Erythroblast (primary cell): ENCODE results near the gene FNBP1.

Source experiments
- DNase-seq, 2 experiments: peaks; one replicate each; lab custom pipeline; 2025; lab: John Stamatoyannopoulos, UW
- GATA1 ChIP-seq: IDR thresholded peaks from 2 replicates; pipeline ENCODE4 v1.6.1; 2011; ENCODE audit warnings: low read depth, mild to moderate bottlenecking, control low read depth, low read length, moderate library complexity
- POLR2A ChIP-seq: IDR thresholded peaks from 2 replicates; pipeline ENCODE4 v1.6.1; 2011; ENCODE audit warnings: mild to moderate bottlenecking, low read length

Gene FNBP1

DNA sequence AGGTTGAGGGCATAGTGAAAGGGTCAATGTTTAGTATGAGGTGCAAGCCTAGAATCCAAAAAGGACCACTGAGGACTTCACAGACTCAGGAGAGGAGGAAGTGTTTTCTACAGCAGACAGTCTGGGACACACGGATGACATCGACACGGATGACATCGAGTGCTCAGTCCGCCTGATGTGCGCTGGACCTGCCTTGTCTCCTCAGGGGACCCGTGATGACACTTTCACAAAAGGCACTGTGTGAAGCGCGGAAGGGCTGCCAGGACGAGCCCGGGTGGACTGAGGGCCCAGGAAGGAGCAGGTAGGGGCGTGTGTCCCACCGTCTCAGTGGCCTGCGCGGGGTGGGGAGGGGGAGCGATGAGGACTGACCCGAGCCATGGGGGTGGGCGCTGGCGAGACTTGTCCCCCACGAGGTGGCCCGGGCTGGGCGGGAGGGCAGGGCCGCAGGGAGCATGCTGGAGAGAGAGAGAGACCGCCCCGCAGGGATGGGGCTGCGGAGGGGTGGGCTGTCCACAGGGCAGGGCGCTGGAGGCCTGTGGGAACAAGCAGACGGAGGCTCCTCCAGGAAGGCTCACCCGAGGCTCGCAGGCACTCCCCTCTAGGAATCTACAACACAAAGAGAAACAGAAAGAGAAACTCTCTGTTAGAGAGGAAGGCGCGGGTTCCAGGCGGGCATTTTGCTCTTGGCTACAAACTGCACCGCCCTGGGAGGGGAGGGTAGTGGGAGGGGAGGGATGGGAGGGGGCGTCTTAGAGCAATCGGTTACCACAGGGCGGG is 152.9 kb downstream of the FNBP1 start:
- DNase-seq = peak; percentile 47 to 64
- TF ChIP-seq GATA1 = no peak
- no peak for TF ChIP-seq POLR2A

DNA sequence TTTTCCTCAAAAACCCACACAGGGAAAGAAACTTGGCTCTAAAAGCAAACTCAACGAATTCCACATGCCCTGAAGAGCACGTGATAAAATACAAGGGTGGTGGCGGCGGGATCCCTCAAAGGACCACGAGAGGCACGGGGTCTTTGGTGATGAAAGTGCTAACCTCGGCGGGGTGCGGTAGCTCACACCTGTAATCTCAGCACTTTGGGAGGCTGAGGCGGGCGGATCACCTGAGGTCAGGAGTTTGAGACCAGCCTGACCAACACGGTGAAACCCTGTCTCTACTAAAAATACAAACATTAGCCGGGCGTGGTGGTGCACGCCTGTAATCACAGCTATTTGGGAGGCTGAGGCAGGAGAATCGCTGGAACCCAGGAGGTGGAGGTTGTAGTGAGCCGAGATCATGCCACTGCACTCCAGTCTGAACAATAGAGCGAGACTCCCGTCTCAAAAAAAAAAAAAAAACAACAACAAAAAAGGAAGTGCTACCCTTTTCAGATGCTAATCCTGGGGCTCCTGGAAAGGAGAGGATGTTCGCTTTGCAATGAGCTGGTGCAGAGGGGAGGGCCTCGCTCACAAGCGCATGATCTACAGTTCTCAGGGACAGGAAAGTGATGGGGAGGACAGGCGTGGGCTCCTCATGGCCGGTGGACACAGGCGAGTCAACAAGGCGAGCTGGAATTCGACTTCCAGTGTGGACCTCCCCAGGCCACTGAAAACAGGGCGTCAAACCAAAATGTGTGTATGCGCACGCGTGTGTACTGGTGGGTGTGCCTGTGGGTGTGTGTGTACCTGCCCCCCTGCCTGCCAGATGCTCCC is 153.7 kb downstream of the FNBP1 start:
- DNase-seq = no peak
- TF ChIP-seq POLR2A (no peak), GATA1 (no peak)

DNA sequence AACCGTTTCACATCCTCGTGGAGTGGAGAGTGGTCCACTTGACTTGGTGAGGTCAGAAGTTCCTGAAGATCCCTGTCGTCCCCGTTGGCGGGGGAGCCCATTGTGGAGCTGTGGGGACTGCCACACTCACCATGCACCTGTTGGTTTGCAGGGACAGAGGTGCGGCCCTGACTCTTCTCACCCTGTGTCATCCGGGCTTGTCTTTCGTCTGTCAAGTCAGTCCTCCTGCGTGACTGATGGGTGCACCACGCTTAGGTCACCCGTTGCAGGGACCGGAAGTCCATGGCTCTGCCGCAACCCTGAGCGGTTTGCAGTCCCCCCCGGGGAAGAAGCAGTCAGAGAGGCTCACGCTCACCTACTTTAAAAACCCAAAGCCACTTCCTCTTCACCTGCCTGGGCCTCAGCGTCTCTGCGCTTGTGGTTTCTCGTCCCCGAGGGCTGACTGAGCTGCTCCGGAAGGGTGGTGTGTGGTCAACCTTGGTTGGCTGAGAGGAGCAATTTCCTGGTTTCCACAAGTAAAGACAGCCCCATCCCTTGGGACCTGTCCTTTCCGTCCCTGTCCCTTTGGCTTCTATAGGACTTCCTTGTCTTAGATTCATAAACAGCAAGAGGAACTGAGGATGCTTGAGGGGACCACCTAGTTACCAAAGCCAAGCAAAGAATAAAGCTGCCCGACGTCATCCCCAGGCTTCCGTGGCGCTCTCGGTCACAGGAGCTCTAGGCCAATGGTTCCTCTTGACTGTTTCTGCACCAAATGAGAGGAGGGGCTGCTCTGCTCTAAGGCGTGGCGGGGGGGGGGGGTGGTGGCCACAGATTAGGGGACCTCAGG is 154.5 kb downstream of the FNBP1 start:
- DNase-seq = peak; percentile 70 to 71
- TF ChIP-seq GATA1 (no peak), POLR2A (peak; percentile 32)

DNA sequence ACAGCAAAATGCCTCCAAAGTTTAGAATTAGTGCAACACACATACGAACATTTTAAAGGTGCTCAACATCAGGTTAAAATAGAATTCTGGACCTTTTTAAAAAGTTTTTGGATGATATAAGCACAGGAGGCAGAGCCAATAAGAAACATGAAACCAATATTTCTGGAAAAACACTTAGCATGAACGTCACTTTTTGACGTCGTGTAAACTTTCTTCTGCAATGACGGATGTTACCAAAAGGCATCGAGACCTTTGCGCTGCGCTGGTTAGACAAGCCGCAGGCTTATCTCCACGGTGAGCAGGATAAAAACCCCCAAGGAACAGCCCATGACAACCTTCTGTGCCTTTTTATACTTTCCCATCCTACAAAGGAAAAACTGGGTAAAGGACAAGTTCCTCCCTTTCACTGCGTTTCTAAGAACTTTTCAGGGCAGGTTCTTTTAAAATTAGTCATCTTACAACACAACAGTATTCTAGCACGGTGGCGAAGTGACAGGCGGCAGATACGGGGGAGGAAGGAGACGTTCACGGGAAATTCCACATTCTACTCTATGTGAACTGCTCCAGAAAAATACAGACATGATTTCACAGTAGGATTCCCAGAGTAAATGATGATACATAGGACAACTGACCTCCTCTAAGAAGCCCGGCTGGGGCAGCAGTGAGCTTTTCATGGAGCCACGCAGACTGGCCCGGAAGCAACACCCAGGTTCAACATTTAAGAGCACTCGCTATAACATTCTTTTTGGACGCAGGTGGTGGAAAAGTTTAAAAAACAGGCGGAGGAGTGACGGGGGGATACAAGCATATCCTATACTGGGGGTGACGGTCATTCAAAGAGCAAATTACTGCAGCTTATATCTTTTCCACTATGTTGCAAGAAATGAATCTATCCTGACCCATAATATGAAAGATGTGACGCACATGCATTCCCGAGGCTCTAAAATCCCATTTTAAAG is 155.4 kb downstream of the FNBP1 start:
- TF ChIP-seq GATA1 = no peak
- TF ChIP-seq POLR2A = peak; percentile 23
- DNase-seq = peak; percentile 70

DNA sequence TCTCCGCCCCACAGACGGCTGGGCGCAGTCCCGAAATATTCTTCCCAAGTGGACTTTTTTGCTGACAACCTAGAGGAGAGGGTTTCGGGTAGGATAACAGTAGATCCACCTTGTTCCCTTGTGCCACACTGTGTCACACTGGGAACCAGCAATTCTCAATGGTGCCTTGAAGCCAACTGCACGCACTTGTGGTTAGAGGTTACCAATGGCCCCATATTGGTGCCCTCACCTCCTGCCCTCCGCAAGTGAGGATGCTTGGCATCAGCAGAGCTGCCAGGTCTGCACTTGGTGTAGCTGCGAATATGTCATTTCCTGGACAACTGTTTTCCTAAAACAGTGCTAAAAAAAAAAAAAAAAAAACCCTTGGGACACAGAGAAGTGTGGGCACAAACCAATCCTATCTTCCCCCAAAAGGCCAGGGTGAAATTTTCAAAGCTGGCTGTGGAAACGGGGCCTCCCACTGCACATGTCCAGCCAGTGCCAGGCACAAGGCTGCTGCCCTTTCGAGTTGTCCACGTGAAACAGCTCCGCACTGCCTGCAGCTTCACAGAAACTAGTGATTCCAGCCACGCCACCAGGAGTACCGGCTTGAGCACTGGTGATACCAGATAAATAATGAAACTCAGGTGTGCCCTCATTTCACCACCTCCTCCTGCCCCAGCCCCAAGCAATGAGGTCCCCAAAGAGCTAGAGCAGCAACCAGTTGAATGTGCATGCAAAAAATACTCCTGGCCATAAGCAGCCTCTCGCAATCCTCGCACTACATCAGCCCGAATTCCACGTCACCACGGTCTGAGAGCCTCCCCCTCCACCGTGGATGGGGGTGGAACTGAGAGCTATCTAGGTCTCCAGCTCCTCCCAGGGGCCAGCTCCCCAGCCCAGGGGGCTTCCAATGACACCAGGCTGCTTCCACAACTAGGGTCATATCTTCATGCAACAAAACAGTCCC is 156.5 kb downstream of the FNBP1 start:
- peak; percentile 64 to 71 for DNase-seq
- TF ChIP-seq POLR2A (no peak), GATA1 (no peak)

DNA sequence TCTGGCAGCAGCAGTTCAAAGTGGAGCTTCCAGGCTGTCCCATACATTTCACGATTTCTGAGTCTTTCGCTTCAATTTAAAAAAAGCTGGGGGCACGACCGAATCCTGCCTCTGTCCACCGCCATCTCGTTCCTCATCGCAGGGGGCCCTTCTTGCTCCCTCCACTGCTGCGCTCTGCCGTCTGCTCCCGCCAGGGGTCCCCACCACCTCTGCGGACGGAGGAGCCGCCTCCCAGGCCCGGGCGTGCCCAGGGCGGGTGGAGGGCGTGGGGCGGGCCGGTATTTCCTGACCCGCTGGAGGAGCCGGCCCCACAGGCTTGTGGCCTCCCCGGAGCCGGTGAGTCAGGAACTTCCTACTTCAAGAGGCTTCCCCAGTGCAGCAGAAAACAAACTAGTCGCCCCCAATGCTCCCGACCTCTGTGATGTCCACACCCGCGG is 157.3 kb downstream of the FNBP1 start:
- TF ChIP-seq POLR2A (peak; percentile 55), GATA1 (no peak)
- peak; percentile 92 to 95 for DNase-seq

DNA sequence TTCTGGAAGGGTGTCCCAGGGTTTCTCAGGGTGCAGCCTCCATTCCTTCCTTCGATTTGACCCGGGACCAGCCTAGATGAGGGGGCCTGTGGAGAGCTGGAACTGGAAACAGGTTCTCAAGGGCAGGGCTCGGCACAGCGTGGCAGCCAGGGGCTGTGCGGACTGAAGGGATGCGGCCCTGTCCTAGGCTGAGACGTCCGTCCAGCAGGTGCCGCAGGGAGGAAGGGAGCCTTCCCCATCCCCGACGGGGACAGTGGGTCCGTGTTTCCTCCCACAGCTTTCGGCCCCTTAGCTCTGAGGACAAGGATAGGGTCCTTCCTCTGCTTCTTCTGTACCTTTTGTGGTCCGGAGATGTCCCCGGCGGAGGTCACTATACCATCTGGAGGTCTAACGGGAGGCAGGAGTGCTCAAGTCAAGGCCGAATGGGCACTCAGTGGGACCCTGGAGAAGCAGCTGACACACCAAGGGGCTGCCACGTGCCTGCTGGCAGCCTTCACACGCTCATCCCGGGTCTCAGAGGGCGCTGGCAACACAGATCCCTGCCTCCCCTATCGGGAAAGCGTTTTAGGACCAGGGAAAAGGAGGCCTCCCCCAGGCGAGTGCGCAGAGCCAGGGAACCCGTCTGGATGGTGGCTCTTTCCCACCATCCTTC is 157.8 kb downstream of the FNBP1 start:
- peak; percentile 68 to 71 for DNase-seq

DNA sequence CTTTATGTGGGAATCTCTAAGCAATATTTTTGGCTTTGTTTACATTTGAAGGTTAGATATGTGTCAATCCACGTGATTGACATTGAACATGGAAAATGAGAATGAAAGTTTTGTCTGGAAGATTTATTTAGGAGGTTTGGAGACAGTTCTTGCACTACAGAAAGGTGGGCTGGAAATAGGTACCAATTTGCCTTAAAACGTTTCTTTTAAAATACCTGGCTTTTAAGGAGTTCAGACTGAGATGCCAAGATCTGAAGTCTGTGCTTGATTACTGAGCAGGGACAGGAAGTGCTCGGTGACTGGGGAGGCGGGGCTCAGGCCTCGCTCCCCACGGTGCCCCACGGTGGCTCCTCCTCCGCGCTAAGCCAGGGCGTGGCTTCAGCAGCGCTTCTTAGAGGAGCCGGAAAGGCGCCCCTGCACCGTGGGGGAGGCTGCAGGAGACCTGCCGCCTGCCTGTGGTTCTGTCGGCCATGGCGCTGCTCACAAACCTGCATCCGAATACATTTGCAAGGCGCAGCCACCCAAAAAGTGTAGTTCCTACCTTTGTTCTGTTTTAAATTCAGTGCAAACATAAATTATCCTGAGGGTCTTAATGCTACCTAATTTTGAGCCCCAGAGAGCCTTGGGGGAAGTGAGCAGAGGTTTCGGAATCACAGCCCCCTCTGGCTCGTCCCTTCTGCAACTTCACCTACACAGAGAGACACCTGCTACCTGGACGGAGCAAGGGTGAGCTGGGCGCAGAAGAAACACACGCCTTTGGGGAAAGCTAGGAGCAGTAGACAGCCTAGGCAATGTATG is 158.6 kb downstream of the FNBP1 start:
- TF ChIP-seq GATA1 = no peak
- TF ChIP-seq POLR2A = peak; percentile 91
- peak; percentile 94 to 95 for DNase-seq

More for the DNA sequence above, 157.8 kb downstream of the FNBP1 start:
- TF ChIP-seq GATA1 (no peak), POLR2A (no peak)

DNA sequence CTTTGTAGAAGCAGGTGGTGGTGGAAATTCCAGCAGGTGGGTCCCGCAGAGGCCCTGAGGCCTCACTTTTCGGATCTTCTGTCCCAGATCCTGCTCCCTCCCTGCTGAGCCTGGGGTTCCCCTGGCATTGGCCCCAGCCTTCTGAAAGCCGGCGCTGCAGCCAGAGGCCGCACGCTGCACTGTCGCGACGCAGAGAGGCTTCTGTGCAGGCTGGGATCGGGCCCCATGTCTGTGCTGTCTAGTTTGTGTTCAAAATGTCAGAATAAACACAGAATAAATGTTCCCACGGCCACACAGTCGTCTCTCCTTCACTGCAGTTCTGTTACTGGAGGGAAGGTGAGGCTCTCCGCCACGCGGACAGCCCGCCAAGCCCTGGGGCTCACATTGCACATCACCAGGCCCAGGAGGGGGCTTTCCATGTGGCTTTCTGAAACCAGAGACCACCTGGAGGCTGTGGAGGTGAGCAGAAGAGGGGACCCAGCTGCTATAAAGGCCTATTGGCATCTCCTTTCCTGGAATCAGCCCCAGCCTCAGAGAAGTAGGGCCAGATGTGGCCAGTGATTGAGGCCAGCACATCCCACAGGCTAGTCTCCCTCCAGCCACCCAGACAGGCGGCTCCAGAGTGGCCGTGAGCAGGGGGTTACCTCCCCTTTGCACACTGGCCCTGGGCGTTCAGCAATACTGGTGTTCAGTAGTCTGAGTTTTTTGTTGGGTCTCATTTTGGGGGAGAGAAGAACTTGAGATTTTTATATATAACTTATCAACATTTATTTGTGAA is 161.3 kb downstream of the FNBP1 start:
- no peak for TF ChIP-seq GATA1
- TF ChIP-seq POLR2A = no peak
- DNase-seq = peak in 1 of 2 experiments; percentile 33
